ENCODE data around the gene GAS2L2. TPM values are rescaled to one million over a fixed set of nuclear protein-coding genes. Genes with fewer than 3 reads are reported as not detected.

Gene GAS2L2
- total and polyA plus RNA-seq, 8 donors: under 0.01 to 0.05 TPM; not detected in 6

DNA sequence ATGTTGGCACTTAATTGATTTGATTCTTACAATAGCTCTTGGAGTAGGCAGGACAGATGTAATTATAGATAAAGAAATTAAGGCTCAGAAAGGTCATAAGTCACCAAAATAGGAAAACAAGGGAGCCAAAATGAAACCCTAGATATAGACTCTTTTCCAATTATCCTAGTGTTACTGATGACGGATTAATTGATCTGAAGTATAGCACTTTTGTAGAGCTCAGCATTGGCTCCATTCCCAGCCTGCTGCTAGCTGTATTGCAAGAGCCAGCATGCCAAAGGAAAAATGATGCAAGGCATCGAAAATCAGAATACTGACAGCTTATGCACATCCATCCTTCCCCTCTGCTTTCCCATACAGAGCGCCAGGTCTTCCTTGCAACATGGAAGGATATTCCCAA, 43.2 kb downstream of the GAS2L2 start:
- peaks cover 14 to 70% (median 65%) of the 10 kb centered on the region in 4 donors for H3K36me3 ChIP-seq
- H3K27ac ChIP-seq: no peak overlapping the region
- no peaks in the 10 kb centered on the region for H3K27me3 ChIP-seq
- TF ChIP-seq, protein P1, sequence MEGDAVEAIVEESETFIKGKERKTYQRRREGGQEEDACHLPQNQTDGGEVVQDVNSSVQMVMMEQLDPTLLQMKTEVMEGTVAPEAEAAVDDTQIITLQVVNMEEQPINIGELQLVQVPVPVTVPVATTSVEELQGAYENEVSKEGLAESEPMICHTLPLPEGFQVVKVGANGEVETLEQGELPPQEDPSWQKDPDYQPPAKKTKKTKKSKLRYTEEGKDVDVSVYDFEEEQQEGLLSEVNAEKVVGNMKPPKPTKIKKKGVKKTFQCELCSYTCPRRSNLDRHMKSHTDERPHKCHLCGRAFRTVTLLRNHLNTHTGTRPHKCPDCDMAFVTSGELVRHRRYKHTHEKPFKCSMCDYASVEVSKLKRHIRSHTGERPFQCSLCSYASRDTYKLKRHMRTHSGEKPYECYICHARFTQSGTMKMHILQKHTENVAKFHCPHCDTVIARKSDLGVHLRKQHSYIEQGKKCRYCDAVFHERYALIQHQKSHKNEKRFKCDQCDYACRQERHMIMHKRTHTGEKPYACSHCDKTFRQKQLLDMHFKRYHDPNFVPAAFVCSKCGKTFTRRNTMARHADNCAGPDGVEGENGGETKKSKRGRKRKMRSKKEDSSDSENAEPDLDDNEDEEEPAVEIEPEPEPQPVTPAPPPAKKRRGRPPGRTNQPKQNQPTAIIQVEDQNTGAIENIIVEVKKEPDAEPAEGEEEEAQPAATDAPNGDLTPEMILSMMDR (IDR thresholded peaks at IDR 0.05): no peak
- TF ChIP-seq POLR2A (IDR thresholded peaks at IDR 0.05) (no peak), POLR2AphosphoS5 (IDR thresholded peaks at IDR 0.05) (no peak), EP300 (IDR thresholded peaks at IDR 0.05) (no peak)
- no peak overlapping the region for H3K4me3 ChIP-seq
- intact Hi-C loops (cut with DNase I; ENCODE audit: low total_unique reads): no loop called here
- H3K9me3 ChIP-seq: no peaks in the 10 kb centered on the region
- WGBS, 5 donors: 79 to 91% (median 87%) methylated on average over 3 of the region's 3 CpGs
- H3K4me1 ChIP-seq: peaks cover 11 to 53% (median 33%) of the 10 kb centered on the region in 4 donors
- DNase-seq: no peak

DNA sequence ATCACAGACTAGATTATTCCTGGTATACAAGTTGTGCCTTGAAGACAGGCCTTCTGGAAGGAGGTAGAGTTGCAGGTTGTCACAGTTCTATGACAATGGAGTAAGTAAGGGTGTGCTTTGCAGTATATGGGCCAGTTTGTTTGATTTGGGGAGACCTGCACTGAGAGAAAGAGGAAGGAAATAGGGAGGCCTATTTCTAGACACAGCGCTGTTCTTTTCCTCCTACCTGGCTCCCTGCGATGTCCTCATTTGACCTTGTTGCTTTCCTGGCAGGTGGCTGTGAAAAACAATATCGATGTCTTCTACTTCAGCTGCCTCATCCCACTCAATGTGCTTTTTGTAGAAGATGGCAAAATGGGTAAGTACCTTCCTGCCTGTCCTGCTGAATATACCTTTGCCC, 44.1 kb downstream of the GAS2L2 start:
- TF ChIP-seq POLR2AphosphoS5 (IDR thresholded peaks at IDR 0.05) (no peak), EP300 (IDR thresholded peaks at IDR 0.05) (no peak), POLR2A (IDR thresholded peaks at IDR 0.05) (no peak)
- TF ChIP-seq, protein P1 (IDR thresholded peaks at IDR 0.05): no peak
- Histone ChIP-seq H3K4me1 (peaks cover 11 to 48% (median 30%) of the 10 kb centered on the region in 4 donors), H3K36me3 (peaks cover 14 to 60% (median 55%) of the 10 kb centered on the region in 4 donors), H3K27me3 (no peaks in the 10 kb centered on the region), H3K9me3 (no peaks in the 10 kb centered on the region), H3K27ac (no peak overlapping the region), H3K4me3 (no peak overlapping the region)
- 27 to 53% (median 44%) methylated on average over 3 of the region's 3 CpGs for WGBS, 5 donors
- intact Hi-C loops (cut with DNase I; ENCODE audit: low total_unique reads): no loop called here
- no peak for DNase-seq

GRCh38 chr17:35708149-35708548, 44.9 kb downstream of the GAS2L2 start:
- Histone ChIP-seq H3K9me3 (no peaks in the 10 kb centered on the region), H3K27ac (no peak overlapping the region), H3K36me3 (peaks cover 14 to 52% (median 47%) of the 10 kb centered on the region in 4 donors), H3K27me3 (no peaks in the 10 kb centered on the region), H3K4me3 (no peak overlapping the region), H3K4me1 (peaks cover 11 to 42% (median 29%) of the 10 kb centered on the region in 4 donors)
- DNase-seq: no peak
- intact Hi-C loops (cut with DNase I; ENCODE audit: low total_unique reads): no loop called here
- TF ChIP-seq POLR2AphosphoS5 (IDR thresholded peaks at IDR 0.05) (no peak), POLR2A (IDR thresholded peaks at IDR 0.05) (no peak), EP300 (IDR thresholded peaks at IDR 0.05) (no peak)
- TF ChIP-seq, protein P1 (IDR thresholded peaks at IDR 0.05): no peak
- 62 to 69% (median 65%) methylated on average over 3 of the region's 3 CpGs for WGBS, 5 donors

DNA sequence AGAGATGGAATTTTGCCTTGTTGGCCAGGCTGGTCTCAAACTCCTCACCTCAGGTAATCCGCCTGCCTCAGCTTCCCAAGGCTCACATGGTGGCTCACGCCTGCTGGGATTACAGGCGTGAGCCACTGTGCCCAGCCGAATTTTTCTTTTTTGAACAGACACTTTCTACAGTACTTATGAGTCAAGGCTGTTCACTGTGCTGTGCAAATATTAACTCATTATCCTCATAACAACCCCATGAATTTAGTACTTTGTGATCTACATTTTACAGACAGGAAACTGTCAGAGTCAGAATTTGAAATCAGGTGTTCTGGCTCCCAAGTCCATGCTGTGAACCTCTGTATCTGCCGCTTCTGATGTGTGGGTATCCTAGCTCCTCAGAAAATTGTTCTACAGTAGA, 47.3 kb downstream of the GAS2L2 start:
- intact Hi-C loops (cut with DNase I; ENCODE audit: low total_unique reads): no loop called here
- H3K27ac ChIP-seq: no peak overlapping the region
- TF ChIP-seq EP300 (IDR thresholded peaks at IDR 0.05) (no peak), POLR2A (IDR thresholded peaks at IDR 0.05) (no peak), POLR2AphosphoS5 (IDR thresholded peaks at IDR 0.05) (no peak)
- TF ChIP-seq, protein P1 (IDR thresholded peaks at IDR 0.05): no peak
- DNase-seq: no peak
- H3K36me3 ChIP-seq: peaks cover 9 to 46% (median 30%) of the 10 kb centered on the region in 4 donors
- no peaks in the 10 kb centered on the region for H3K27me3 ChIP-seq
- no peak overlapping the region for H3K4me3 ChIP-seq
- H3K9me3 ChIP-seq: no peaks in the 10 kb centered on the region
- H3K4me1 ChIP-seq: peaks cover 11 to 38% (median 25%) of the 10 kb centered on the region in 4 donors
- 61 to 82% (median 67%) methylated on average over 5 of the region's 5 CpGs for WGBS, 5 donors

All from stomach (tissue), 9 donors.